ENCODE results near the gene AP1G2.

Gene AP1G2

GRCh38 chr14:23572524-23572828, 4.9 kb upstream of the AP1G2 start:
- in situ Hi-C loops (cut with HindIII; ENCODE audit: low sequenced_read_pairs): no loop called here

DNA sequence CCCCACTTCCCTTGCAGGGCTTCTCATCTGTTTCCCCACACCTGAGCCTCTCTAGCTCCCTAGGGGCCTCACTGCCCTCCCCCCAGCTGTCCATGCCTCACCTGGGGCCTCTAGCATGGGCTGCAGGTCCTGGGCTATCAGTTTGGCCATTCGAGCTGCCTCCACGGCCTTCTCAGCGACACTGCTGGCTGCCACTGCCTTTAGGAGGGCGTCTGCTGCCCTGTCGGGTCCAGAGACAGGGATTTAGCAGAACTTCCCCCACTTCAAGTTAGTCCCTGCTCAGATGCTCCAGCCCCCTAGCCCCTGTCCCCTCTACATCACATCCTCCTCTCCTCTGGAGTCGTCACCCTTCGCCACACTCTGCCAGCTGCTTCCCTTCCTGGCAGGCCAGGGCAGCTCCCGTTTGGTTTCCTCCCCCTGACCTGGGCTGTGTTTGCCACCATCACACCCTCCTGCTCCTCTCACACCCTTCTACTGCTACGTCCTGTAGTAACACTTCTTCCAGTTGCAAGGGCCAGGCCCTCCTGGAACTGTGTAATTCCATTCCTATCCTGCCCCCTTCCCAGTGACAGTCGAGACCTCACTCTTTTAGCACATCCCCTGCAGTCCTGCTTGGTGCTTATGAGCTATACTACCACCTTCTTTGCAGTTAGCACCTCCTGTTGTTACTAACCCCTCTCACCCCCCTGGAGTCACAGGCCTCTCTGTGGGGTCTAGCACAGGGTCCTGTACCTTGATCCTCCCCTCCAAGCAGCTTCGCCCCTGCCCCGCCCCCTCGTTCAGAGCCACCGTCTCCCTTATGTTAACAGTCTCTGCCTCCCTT, 4.3 kb upstream of the AP1G2 start:
- in situ Hi-C loops (cut with HindIII; ENCODE audit: low sequenced_read_pairs): no loop called here

- in situ Hi-C loops (cut with HindIII; ENCODE audit: low sequenced_read_pairs): no loop called here
Measured at GRCh38 chr14:23570806-23571483, 3.4 kb upstream of the AP1G2 start.

DNA sequence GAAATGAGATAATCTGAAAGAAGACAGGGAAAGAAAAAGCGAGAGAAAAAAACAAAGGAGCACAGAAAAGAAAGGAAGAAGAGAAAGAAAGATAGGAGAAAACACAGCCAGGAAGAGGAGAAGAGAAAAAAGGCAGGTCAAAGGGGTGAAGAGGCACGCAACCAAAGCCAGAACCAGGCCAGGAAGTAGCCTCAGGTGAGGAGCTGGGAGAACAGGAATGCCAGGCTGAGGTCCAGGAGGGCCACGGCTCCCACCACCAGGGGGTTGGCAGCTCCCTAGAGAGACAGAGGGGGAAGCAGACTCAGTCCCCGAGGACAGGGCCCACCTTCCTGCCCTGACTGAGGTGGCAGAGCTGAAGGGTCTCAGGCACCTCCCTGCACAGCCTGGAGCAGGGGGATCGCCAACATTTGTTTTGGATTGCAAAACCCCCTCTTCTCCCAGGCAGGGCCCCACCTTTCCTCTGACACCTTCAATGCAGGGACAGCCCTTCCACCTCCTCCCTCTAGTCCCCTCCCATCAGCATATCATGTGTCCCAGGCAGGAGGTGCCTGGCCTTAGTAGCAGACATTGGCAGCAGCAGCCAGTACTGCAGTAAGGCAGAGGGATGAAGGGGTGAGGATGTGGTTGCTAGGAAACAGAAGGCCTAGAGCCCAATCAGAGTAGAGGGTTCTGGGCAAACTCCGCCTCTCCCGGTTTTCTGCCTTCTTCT, 2.0 kb upstream of the AP1G2 start:
- in situ Hi-C loops (cut with HindIII; ENCODE audit: low sequenced_read_pairs): no loop called here

GRCh38 chr14:23568600-23569331, 1.2 kb upstream of the AP1G2 start:
- in situ Hi-C loops (cut with HindIII; ENCODE audit: low sequenced_read_pairs): no loop called here

DNA sequence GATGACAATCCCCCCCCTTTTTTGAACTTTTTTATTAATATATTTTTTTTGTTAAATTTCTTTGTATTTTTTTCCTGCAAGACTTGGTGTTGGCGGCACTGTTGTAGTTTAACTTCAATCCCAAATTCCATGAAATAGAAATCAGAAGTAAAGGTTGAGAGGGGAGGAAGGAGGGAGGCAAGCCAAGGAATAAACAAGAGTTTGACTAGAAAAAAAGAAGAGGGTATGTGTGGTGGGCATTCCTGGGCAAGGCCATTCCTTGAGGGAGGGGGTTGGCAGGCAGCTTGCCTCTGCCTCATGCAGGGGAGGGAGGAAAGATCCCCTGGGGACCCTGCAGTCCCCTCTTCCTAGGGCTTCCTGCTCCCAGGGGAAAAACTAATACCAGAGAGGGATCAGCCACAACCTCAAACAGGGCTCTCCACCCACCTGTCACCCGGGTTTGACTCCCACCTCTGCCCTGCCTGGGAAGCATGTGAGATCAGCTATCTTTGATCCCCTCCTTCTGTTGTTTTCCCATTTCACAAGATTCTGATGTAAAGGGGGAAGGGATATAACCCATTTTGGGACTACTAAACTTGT, 519 bp upstream of the AP1G2 start:
- in situ Hi-C loops (cut with HindIII; ENCODE audit: low sequenced_read_pairs): no loop called here

- in situ Hi-C loops (cut with HindIII; ENCODE audit: low sequenced_read_pairs): no loop called here
Measured at GRCh38 chr14:23566778-23567185, 809 bp downstream of the AP1G2 start.

- in situ Hi-C loops (cut with HindIII; ENCODE audit: low sequenced_read_pairs): no loop called here
Measured at GRCh38 chr14:23566112-23566777, 1.3 kb downstream of the AP1G2 start.

GRCh38 chr14:23565626-23566025, 2.0 kb downstream of the AP1G2 start:
- in situ Hi-C loops (cut with HindIII; ENCODE audit: low sequenced_read_pairs): no loop called here

GRCh38 chr14:23564876-23565275, 2.7 kb downstream of the AP1G2 start:
- in situ Hi-C loops (cut with HindIII; ENCODE audit: low sequenced_read_pairs): no loop called here

GRCh38 chr14:23564181-23564812, 3.3 kb downstream of the AP1G2 start:
- in situ Hi-C loops (cut with HindIII; ENCODE audit: low sequenced_read_pairs): no loop called here

- in situ Hi-C loops (cut with HindIII; ENCODE audit: low sequenced_read_pairs): no loop called here
Measured at GRCh38 chr14:23563473-23564180, 4.0 kb downstream of the AP1G2 start.

GRCh38 chr14:23562822-23563472, 4.6 kb downstream of the AP1G2 start:
- in situ Hi-C loops (cut with HindIII; ENCODE audit: low sequenced_read_pairs): no loop called here

- in situ Hi-C loops (cut with HindIII; ENCODE audit: low sequenced_read_pairs): no loop called here
Measured at GRCh38 chr14:23561873-23562821, 5.4 kb downstream of the AP1G2 start.

- in situ Hi-C loops (cut with HindIII; ENCODE audit: low sequenced_read_pairs): no loop called here
Measured at GRCh38 chr14:23561259-23561658, 6.3 kb downstream of the AP1G2 start.

- in situ Hi-C loops (cut with HindIII; ENCODE audit: low sequenced_read_pairs): no loop called here
Measured at GRCh38 chr14:23559926-23560520, 7.6 kb downstream of the AP1G2 start.

All from endothelial cell of hepatic sinusoid (primary cell).